ENCODE measurements around the gene PRKAG2. TPM values are rescaled to one million over a fixed set of nuclear protein-coding genes. Genes with fewer than 3 reads are reported as not detected.

Gene PRKAG2
- total and polyA plus RNA-seq, 2 of the 13 experiments (the other 11 are each of a cell fraction or from before 2014, with no cell fraction given) = 0.90 to 1.3 TPM

DNA sequence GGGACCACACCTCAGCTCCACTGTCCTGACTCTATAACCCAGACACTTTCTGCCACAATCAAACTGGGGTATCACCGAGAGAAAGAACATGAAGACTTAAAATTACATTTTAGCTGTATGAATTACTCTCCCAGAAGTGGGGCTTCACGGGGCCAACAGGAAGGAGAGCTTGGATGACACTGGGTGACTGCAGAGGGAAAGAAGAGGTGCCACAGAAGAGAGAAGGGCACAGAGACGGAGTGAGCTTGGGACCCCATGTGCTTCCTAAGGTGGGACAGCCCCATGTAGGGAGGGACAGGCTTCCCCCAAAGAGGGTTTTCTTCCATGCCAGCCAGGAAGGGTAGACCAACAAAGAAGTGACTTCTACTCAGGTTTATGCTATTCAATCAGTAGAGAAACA lies 195.2 kb downstream of the PRKAG2 start:
- H3K27me3 ChIP-seq (ENCODE audit: control insufficient read depth in 1 of 2, insufficient read depth in 2 of 2, low read length in 2 of 2) = peaks cover 0 to 18% of the 10 kb centered on the region in 2 experiments; a peak in 1 of 5 replicates
- H4K20me1 ChIP-seq (ENCODE audit: insufficient read depth, low read length) = no peaks in the 10 kb centered on the region
- ChIA-PET CTCF (ENCODE audit: low intra/inter-chr PET ratio, low total read pairs) (no interaction called here), POLR2A (no interaction called here)
- H3K36me3 ChIP-seq (replicated peaks in 1 of 2; ENCODE audit: control insufficient read depth in 1 of 2, insufficient read depth in 2 of 2, low read length in 2 of 2) = no peaks in the 10 kb centered on the region
- no TSS peak for BruUV-seq (replicated peaks)
- intact Hi-C loops (cut with micrococcal nuclease; ENCODE audit: unreplicated experiment) = no loop called here
- no peak overlapping the region for H3K9ac ChIP-seq (ENCODE audit: insufficient read depth, low read depth, low read length)
- H2AFZ ChIP-seq (ENCODE audit: low read length) = no peak overlapping the region
- DNase-seq (ENCODE audit: low spot score) (no peak), FAIRE-seq (no peak), ATAC-seq (no peak)
- 10% methylated on average over 3 of the region's 3 CpGs for WGBS (ENCODE audit: low lambda C conversion rate)
- no peaks in the 10 kb centered on the region for H3K79me2 ChIP-seq (ENCODE audit: insufficient read depth, low read length)
- in situ Hi-C loops (cut with HindIII; ENCODE audit: extremely low pct_ligation_motif_present, low pct_unique_long_range_greater_than_20kb) = no loop called here
- no peak overlapping the region for H3K4me3 ChIP-seq (replicated peaks in 1 of 3; ENCODE audit: insufficient read depth in 1 of 3, low read depth in 2 of 3, low read length in 3 of 3)
- H3K4me1 ChIP-seq (ENCODE audit: insufficient read depth, low read length) = no peaks in the 10 kb centered on the region
- no peak for TF ChIP-seq MTA3 (CRISPR knock-in tag; IDR thresholded peaks at IDR 0.05)
- no peak for TF ChIP-seq SOX6 (IDR thresholded peaks at IDR 0.05)
- no peak for TF ChIP-seq SOX6 (CRISPR knock-in tag; IDR thresholded peaks at IDR 0.05)
- no peak for TF ChIP-seq TP53 (CRISPR knock-in tag; conservative IDR thresholded peaks at IDR 0.05)
- TF ChIP-seq SKI (IDR thresholded peaks at IDR 0.05; ENCODE audit: partially characterized antibody) = no peak
- TF ChIP-seq KAT2B (IDR thresholded peaks at IDR 0.05; ENCODE audit: borderline replicate concordance, low read depth, low read length) = no peak
- no peak for TF ChIP-seq ZNF543 (CRISPR knock-in tag; IDR thresholded peaks at IDR 0.05)
- no peak for TF ChIP-seq SNAPC2 (CRISPR knock-in tag; IDR thresholded peaks at IDR 0.05)
- TF ChIP-seq, protein P1, sequence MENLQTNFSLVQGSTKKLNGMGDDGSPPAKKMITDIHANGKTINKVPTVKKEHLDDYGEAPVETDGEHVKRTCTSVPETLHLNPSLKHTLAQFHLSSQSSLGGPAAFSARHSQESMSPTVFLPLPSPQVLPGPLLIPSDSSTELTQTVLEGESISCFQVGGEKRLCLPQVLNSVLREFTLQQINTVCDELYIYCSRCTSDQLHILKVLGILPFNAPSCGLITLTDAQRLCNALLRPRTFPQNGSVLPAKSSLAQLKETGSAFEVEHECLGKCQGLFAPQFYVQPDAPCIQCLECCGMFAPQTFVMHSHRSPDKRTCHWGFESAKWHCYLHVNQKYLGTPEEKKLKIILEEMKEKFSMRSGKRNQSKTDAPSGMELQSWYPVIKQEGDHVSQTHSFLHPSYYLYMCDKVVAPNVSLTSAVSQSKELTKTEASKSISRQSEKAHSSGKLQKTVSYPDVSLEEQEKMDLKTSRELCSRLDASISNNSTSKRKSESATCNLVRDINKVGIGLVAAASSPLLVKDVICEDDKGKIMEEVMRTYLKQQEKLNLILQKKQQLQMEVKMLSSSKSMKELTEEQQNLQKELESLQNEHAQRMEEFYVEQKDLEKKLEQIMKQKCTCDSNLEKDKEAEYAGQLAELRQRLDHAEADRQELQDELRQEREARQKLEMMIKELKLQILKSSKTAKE (CRISPR knock-in tag; IDR thresholded peaks at IDR 0.05; ENCODE audit: borderline replicate concordance) = no peak
- TF ChIP-seq, protein P2, sequence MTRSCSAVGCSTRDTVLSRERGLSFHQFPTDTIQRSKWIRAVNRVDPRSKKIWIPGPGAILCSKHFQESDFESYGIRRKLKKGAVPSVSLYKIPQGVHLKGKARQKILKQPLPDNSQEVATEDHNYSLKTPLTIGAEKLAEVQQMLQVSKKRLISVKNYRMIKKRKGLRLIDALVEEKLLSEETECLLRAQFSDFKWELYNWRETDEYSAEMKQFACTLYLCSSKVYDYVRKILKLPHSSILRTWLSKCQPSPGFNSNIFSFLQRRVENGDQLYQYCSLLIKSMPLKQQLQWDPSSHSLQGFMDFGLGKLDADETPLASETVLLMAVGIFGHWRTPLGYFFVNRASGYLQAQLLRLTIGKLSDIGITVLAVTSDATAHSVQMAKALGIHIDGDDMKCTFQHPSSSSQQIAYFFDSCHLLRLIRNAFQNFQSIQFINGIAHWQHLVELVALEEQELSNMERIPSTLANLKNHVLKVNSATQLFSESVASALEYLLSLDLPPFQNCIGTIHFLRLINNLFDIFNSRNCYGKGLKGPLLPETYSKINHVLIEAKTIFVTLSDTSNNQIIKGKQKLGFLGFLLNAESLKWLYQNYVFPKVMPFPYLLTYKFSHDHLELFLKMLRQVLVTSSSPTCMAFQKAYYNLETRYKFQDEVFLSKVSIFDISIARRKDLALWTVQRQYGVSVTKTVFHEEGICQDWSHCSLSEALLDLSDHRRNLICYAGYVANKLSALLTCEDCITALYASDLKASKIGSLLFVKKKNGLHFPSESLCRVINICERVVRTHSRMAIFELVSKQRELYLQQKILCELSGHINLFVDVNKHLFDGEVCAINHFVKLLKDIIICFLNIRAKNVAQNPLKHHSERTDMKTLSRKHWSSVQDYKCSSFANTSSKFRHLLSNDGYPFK (CRISPR knock-in tag; IDR thresholded peaks at IDR 0.05; ENCODE audit: borderline replicate concordance) = no peak
- H3K4me2 ChIP-seq (ENCODE audit: low read depth, low read length) = no peak overlapping the region
- H3K9me3 ChIP-seq (ENCODE audit: low read length) = no peaks in the 10 kb centered on the region
- no peak overlapping the region for H3K27ac ChIP-seq (ENCODE audit: extremely low read length, insufficient read depth, low read length)
